Activated naive CD4-positive, alpha-beta T cell treated with anti-CD3 and anti-CD28 coated beads, Interleukin-2, amount 10 ng/mL, durations not matched to agents 5 hours and 36 hours (primary cell): ENCODE data around the gene TAS2R4. TPM values are rescaled to one million over a fixed set of nuclear protein-coding genes. Genes with fewer than 3 reads are reported as not detected.

Experiments used
- total RNA-seq, 2 experiments: library from RNA; stranded (reverse); gene quantifications; one replicate each; pipeline ENCODE4 v1.2.3, GENCODE V29; 2021

Gene TAS2R4
- 1 to 10 TPM in 1 of 2 experiments, under 1 TPM in 1; 0.70 to 1.1 TPM for total RNA-seq

DNA sequence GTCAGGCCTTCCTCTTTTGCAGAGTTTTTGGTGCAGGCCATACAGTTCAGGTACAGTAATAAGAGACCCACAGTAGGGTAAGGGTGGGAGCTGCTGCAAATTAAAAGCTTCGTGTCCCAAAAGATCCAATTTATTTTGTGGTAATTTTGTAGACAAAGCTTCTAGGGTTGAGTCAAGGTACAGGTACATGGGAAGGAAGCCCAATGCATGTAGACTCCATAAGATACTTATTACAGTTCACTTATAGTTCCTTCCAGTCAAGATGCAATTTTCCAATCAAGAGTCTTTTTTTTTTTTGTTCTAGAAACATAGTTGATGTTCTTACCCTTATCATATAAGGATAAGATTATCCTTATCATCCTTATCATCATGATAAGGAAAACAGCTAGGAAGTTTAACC is at the start of gene TAS2R4:
TSS of gene TAS2R4 (plus strand) at position 301 of the 400 bp plus-strand sequence. CDS start 1,815 bp downstream, outside the sequence.

GRCh38 chr7:141737836-141738591 is 38.5 kb upstream of the TAS2R4 start, which contains the start of gene SSBP1:
Gene SSBP1 (plus strand): TSS chr7:141738358. CDS start chr7:141739167, 809 bp downstream.

GRCh38 chr7:141763797-141764196 is 12.7 kb upstream of the TAS2R4 start, which contains the start of gene TAS2R3:
Gene TAS2R3 (plus strand): TSS chr7:141764097. CDS start chr7:141764159, 62 bp downstream.

GRCh38 chr7:141789917-141790316 is 13.4 kb downstream of the TAS2R4 start, which contains the start of gene TAS2R5:
Gene TAS2R5 (plus strand): TSS chr7:141790217. CDS start chr7:141790362, 145 bp downstream.

Other genes with a start within 250 kb of the TAS2R4 start
- gene AGK, start 225.3 kb upstream of the TAS2R4 start, total RNA-seq: 10 to 100 TPM; 42.0 to 42.9 TPM
- 10 to 100 TPM; 36.6 to 36.7 TPM for gene DENND11, start 74.5 kb upstream of the TAS2R4 start, total RNA-seq
- gene WEE2, start 68.3 kb upstream of the TAS2R4 start, total RNA-seq: not detected
- 100 to 1,000 TPM; 111 to 116 TPM for gene SSBP1, start 38.3 kb upstream of the TAS2R4 start, total RNA-seq
- gene TAS2R3, start 12.6 kb upstream of the TAS2R4 start, total RNA-seq: 1 to 10 TPM; 1.3 to 1.5 TPM
- gene TAS2R5, start 13.5 kb downstream of the TAS2R4 start, total RNA-seq: 1 to 10 TPM; 1.3 to 1.5 TPM
- not detected for gene PRSS37, start 64.8 kb downstream of the TAS2R4 start, total RNA-seq
- not detected for gene OR9A4, start 139.7 kb downstream of the TAS2R4 start, total RNA-seq
- gene CLEC5A, start 170.3 kb downstream of the TAS2R4 start, total RNA-seq: not detected
- gene TAS2R38, start 197.1 kb downstream of the TAS2R4 start, total RNA-seq: not detected
- gene MGAM, start 219.2 kb downstream of the TAS2R4 start, total RNA-seq: not detected